ENCODE results near the gene ARHGAP22. TPM values are rescaled to one million over a fixed set of nuclear protein-coding genes. Genes with fewer than 3 reads are reported as not detected.
A peak's percentile ranks its signal among the peaks of the same experiment; 100 is the strongest.

The ARHGAP22 gene
- total and polyA plus RNA-seq, 2 experiments from 2014 or later = 3.2 to 7.8 TPM

DNA sequence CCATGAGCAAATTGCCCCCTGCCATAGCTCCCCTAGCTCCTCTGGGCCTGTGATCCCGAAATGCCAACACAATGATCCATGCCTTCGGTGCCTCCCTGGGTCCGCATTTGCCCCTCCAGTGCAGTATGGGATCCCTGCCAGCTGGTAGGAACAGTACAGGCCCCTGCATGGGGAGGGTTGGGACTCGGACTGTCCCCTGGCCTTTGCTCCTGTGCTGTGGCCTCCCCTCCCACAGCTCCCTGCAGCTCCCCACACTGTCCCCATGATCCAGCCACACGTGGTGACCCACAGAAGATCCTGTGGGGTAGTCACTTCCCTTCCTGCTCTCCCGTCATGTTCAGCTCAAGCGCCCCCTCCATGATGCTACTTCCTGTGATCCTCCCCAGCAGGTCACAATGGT, 158.1 kb downstream of the ARHGAP22 start:
- no peak for TF ChIP-seq CTCF (IDR thresholded peaks at IDR 0.05; ENCODE audit: low read depth, low read length)
- no peaks in the 10 kb centered on the region for H3K9me3 ChIP-seq (ENCODE audit: low read depth)
- DNase-seq (ENCODE audit: low read depth in 1 of 2, low spot score in 1 of 2) = no peak

GRCh38 chr10:48445932-48446331, 158.9 kb downstream of the ARHGAP22 start:
- Histone ChIP-seq H3K4me1 (ENCODE audit: low read depth) (no peaks in the 10 kb centered on the region), H3K36me3 (no peaks in the 10 kb centered on the region), H3K27me3 (no peaks in the 10 kb centered on the region), H3K4me3 (no peak overlapping the region), H3K9me3 (ENCODE audit: low read depth) (no peaks in the 10 kb centered on the region), H3K27ac (no peak overlapping the region)
- no peak for DNase-seq (ENCODE audit: low read depth in 1 of 2, low spot score in 1 of 2)
- no peak for TF ChIP-seq CTCF (IDR thresholded peaks at IDR 0.05; ENCODE audit: low read depth, low read length)

More for the DNA sequence above, 158.1 kb downstream of the ARHGAP22 start:
- no peaks in the 10 kb centered on the region for H3K27me3 ChIP-seq
- no peaks in the 10 kb centered on the region for H3K36me3 ChIP-seq
- H3K4me3 ChIP-seq = no peak overlapping the region
- no peaks in the 10 kb centered on the region for H3K4me1 ChIP-seq (ENCODE audit: low read depth)
- H3K27ac ChIP-seq = no peak overlapping the region

GRCh38 chr10:48444861-48445841, 159.7 kb downstream of the ARHGAP22 start:
- no peaks in the 10 kb centered on the region for H3K36me3 ChIP-seq
- no peak for TF ChIP-seq CTCF (IDR thresholded peaks at IDR 0.05; ENCODE audit: low read depth, low read length)
- H3K27me3 ChIP-seq = no peaks in the 10 kb centered on the region
- H3K4me1 ChIP-seq (ENCODE audit: low read depth) = no peaks in the 10 kb centered on the region
- H3K9me3 ChIP-seq (ENCODE audit: low read depth) = no peaks in the 10 kb centered on the region
- no peak overlapping the region for H3K4me3 ChIP-seq
- H3K27ac ChIP-seq = no peak overlapping the region
- peak in 1 of 2 donors; percentile 35 for DNase-seq (ENCODE audit: low read depth in 1 of 2, low spot score in 1 of 2)

- Histone ChIP-seq H3K9me3 (ENCODE audit: low read depth) (no peaks in the 10 kb centered on the region), H3K36me3 (no peaks in the 10 kb centered on the region), H3K4me1 (ENCODE audit: low read depth) (no peaks in the 10 kb centered on the region), H3K27ac (no peak overlapping the region), H3K27me3 (no peaks in the 10 kb centered on the region), H3K4me3 (no peak overlapping the region)
- peak; percentile 12 for TF ChIP-seq CTCF (IDR thresholded peaks at IDR 0.05; ENCODE audit: low read depth, low read length)
- DNase-seq (ENCODE audit: low read depth in 1 of 2, low spot score in 1 of 2) = peak; percentile 34 to 39
These were observed 160.6 kb downstream of the ARHGAP22 start for GRCh38 chr10:48444266-48444665.

GRCh38 chr10:48442809-48443177, 162.1 kb downstream of the ARHGAP22 start:
- no peak for TF ChIP-seq CTCF (IDR thresholded peaks at IDR 0.05; ENCODE audit: low read depth, low read length)
- no peaks in the 10 kb centered on the region for H3K36me3 ChIP-seq
- no peaks in the 10 kb centered on the region for H3K9me3 ChIP-seq (ENCODE audit: low read depth)
- no peak overlapping the region for H3K4me3 ChIP-seq
- H3K27ac ChIP-seq = no peak overlapping the region
- no peaks in the 10 kb centered on the region for H3K27me3 ChIP-seq
- H3K4me1 ChIP-seq (ENCODE audit: low read depth) = no peaks in the 10 kb centered on the region
- DNase-seq (ENCODE audit: low read depth in 1 of 2, low spot score in 1 of 2) = no peak
